ENCODE results near the gene CDH20.
A peak's percentile ranks its signal among the peaks of the same experiment; 100 is the strongest.

CDH20 gene

GRCh38 chr18:61295153-61295552 is 38.1 kb upstream of the CDH20 start:
- no peak for DNase-seq
- no peak for TF ChIP-seq CTCF (IDR thresholded peaks at IDR 0.05; ENCODE audit: low read depth, low read length, missing control alignments)
- Histone ChIP-seq H3K4me3 (ENCODE audit: low read depth, low read length) (no peak overlapping the region), H3K27ac (no peak overlapping the region), H3K27me3 (replicated peaks) (no peaks in the 10 kb centered on the region), H3K36me3 (replicated peaks) (no peaks in the 10 kb centered on the region)
- in situ Hi-C loops (cut with HindIII; ENCODE audit: low pct_ligation_motif_present, low sequenced_read_pairs) = no loop called here

GRCh38 chr18:61308004-61308403 is 25.2 kb upstream of the CDH20 start:
- no peak for TF ChIP-seq CTCF (IDR thresholded peaks at IDR 0.05; ENCODE audit: low read depth, low read length, missing control alignments)
- H3K27ac ChIP-seq = no peak overlapping the region
- no peak for DNase-seq
- H3K36me3 ChIP-seq (replicated peaks) = no peaks in the 10 kb centered on the region
- in situ Hi-C loops (cut with HindIII; ENCODE audit: low pct_ligation_motif_present, low sequenced_read_pairs) = no loop called here
- no peak overlapping the region for H3K4me3 ChIP-seq (ENCODE audit: low read depth, low read length)
- H3K27me3 ChIP-seq (replicated peaks) = no peaks in the 10 kb centered on the region

GRCh38 chr18:61308795-61309393 is 24.3 kb upstream of the CDH20 start:
- Histone ChIP-seq H3K27ac (no peak overlapping the region), H3K27me3 (replicated peaks) (no peaks in the 10 kb centered on the region), H3K36me3 (replicated peaks) (no peaks in the 10 kb centered on the region), H3K4me3 (ENCODE audit: low read depth, low read length) (no peak overlapping the region)
- in situ Hi-C loops (cut with HindIII; ENCODE audit: low pct_ligation_motif_present, low sequenced_read_pairs) = no loop called here
- no peak for TF ChIP-seq CTCF (IDR thresholded peaks at IDR 0.05; ENCODE audit: low read depth, low read length, missing control alignments)
- peak; percentile 64 for DNase-seq

GRCh38 chr18:61322265-61322873 is 10.9 kb upstream of the CDH20 start:
- peak; percentile 64 for DNase-seq
- H3K27me3 ChIP-seq (replicated peaks) = no peaks in the 10 kb centered on the region
- H3K36me3 ChIP-seq (replicated peaks) = no peaks in the 10 kb centered on the region
- TF ChIP-seq CTCF (IDR thresholded peaks at IDR 0.05; ENCODE audit: low read depth, low read length, missing control alignments) = peak; percentile 97
- no peak overlapping the region for H3K4me3 ChIP-seq (ENCODE audit: low read depth, low read length)
- in situ Hi-C loops (cut with HindIII; ENCODE audit: low pct_ligation_motif_present, low sequenced_read_pairs) = no loop called here
- no peak overlapping the region for H3K27ac ChIP-seq

GRCh38 chr18:61323951-61324350 is 9.3 kb upstream of the CDH20 start:
- in situ Hi-C loops (cut with HindIII; ENCODE audit: low pct_ligation_motif_present, low sequenced_read_pairs) = no loop called here
- Histone ChIP-seq H3K36me3 (replicated peaks) (no peaks in the 10 kb centered on the region), H3K27ac (no peak overlapping the region), H3K4me3 (ENCODE audit: low read depth, low read length) (no peak overlapping the region), H3K27me3 (replicated peaks) (no peaks in the 10 kb centered on the region)
- TF ChIP-seq CTCF (IDR thresholded peaks at IDR 0.05; ENCODE audit: low read depth, low read length, missing control alignments) = no peak
- DNase-seq = no peak

GRCh38 chr18:61326407-61326806 is 6.8 kb upstream of the CDH20 start:
- no peak for DNase-seq
- no peak for TF ChIP-seq CTCF (IDR thresholded peaks at IDR 0.05; ENCODE audit: low read depth, low read length, missing control alignments)
- in situ Hi-C loops (cut with HindIII; ENCODE audit: low pct_ligation_motif_present, low sequenced_read_pairs) = no loop called here

More at GRCh38 chr18:61326407-61326806, 6.8 kb upstream of the CDH20 start:
- Histone ChIP-seq H3K4me3 (ENCODE audit: low read depth, low read length) (no peak overlapping the region), H3K36me3 (replicated peaks) (no peaks in the 10 kb centered on the region), H3K27me3 (replicated peaks) (no peaks in the 10 kb centered on the region), H3K27ac (no peak overlapping the region)
